Body of pancreas (tissue), 4 donors: Measurements from ENCODE around the gene UQCRC1. TPM values are rescaled to one million over a fixed set of nuclear protein-coding genes. Genes with fewer than 3 reads are reported as not detected.
A peak's percentile ranks its signal among the peaks of the same experiment; 100 is the strongest.

Source experiments
- ATAC-seq: fragments of 150-250 bp; one replicate; pipeline ENCODE4 v1.9.1; 2016
- DNase-seq, 4 donors: peaks; one replicate each; pipeline ENCODE4 v3.0.0-alpha.2; 2019
- H3K27ac ChIP-seq, 4 donors: fragments of 200-600 bp; sonication (generic); 1 replicate in 3 of 4; 2 replicates in 1 of 4; pipeline versions ENCODE4 v1.5.1 to v1.6.1; 2016 to 2019; ENCODE audit warnings: mild to moderate bottlenecking in 1 of 4, mixed read lengths in 1 of 4, moderate library complexity in 1 of 4
- H3K27me3 ChIP-seq, 2 donors: fragments of 200-600 bp; sonication (generic); one replicate each; pipeline ENCODE4 v1.6.0; 2016; ENCODE audit warnings: mild to moderate bottlenecking in 1 of 2
- H3K36me3 ChIP-seq, 2 donors: fragments of 200-600 bp; sonication (generic); replicated peaks in 1 of 2; 2 replicates each; pipeline ENCODE4 v1.5.1; 2016; ENCODE audit warnings: low read depth in 2 of 2; ENCODE audit not compliant: insufficient read depth in 1 of 2
- H3K4me1 ChIP-seq: fragments of 200-600 bp; sonication (generic); one replicate; pipeline ENCODE4 v1.6.0; 2016
- H3K4me3 ChIP-seq, 2 donors: fragments of 200-600 bp; sonication (generic); 1 replicate in 1 of 2; 2 replicates in 1 of 2; pipeline ENCODE4 v1.5.1; 2016 to 2019
- H3K9me3 ChIP-seq, 3 donors: fragments of 200-600 bp; sonication (generic); 1 replicate in 2 of 3; 2 replicates in 1 of 3; pipeline ENCODE4 v1.5.1; 2016
- CTCF ChIP-seq, 7 experiments: fragments of 450-650 bp in 4 of 7; fragments of 200-600 bp in 3 of 7; sonication (generic) in 3 of 7; IDR thresholded peaks; one replicate each; pipeline ENCODE4 v1.5.1; 2016 to 2019; ENCODE audit warnings: antibody characterized with exemption in 7 of 7
- POLR2A ChIP-seq, 3 donors: fragments of 450-650 bp; IDR thresholded peaks; one replicate each; pipeline ENCODE4 v1.6.1; 2016; ENCODE audit warnings: antibody characterized with exemption in 3 of 3, mild to moderate bottlenecking in 2 of 3
- WGBS, 2 donors: methylation state at CpG; one replicate each; pipeline ENCODE4 v1.1.5; 2017; 5-methylcytosine and 5-hydroxymethylcytosine counted together
- intact Hi-C: fragments of 100-400 bp; cut with DNase I; formaldehyde crosslinking; loops from one replicate; pipeline ENCODE4 v1.15.1; 2023
- total RNA-seq, 2 donors: library from RNA; depleted of rRNA; stranded (reverse); fragments of >200 nt; gene quantifications; one replicate each; pipeline ENCODE4 v1.1.0, GENCODE V29; 2016

UQCRC1 gene
- total RNA-seq, 2 donors from 2014 or later = 92.9 to 161 TPM

DNA sequence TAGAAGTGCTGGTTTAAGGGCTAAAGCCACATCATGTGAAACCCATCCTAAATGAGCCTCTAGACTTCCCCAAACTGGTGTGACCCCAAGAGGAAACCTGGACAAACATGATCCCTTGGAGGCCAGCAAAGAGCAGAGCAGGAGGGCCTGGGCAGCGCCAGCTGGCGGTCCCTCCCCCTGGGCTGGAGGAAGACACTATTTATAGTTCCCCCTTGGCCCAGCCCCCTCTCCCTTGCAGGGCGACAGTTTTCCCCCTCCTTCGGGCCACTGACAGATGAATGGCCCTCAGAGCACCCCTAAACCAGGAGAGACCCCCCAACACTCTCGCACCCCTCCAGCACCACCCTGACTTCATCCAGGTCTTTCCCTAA is 48.8 kb downstream of the UQCRC1 start:
- DNase-seq = peak in 1 of 4 donors; percentile 29
- intact Hi-C loops = loop anchor here (5.0 kb wide), 1 partner anchor 98 kb away; no protein-coding TSS in a partner anchor

GRCh38 chr3:48558493-48559134 is 50.8 kb downstream of the UQCRC1 start:
- intact Hi-C loops = no loop called here
- TF ChIP-seq POLR2A (IDR thresholded peaks at IDR 0.05) (no peak), CTCF (IDR thresholded peaks at IDR 0.05) (no peak)

More for the DNA sequence above, 48.8 kb downstream of the UQCRC1 start:
- no peaks in the 10 kb centered on the region for H3K36me3 ChIP-seq
- H3K27ac ChIP-seq = peak overlapping the region in 2 of 4 donors; percentile 14 to 46
- no peaks in the 10 kb centered on the region for H3K9me3 ChIP-seq
- WGBS, 2 donors = 35 to 37% methylated on average over 5 of the region's 5 CpGs
- no peak overlapping the region for H3K4me3 ChIP-seq
- ATAC-seq = no peak
- H3K4me1 ChIP-seq = peaks cover 24% of the 10 kb centered on the region
- TF ChIP-seq CTCF (IDR thresholded peaks at IDR 0.05) (no peak), POLR2A (IDR thresholded peaks at IDR 0.05) (no peak)
- no peaks in the 10 kb centered on the region for H3K27me3 ChIP-seq

DNA sequence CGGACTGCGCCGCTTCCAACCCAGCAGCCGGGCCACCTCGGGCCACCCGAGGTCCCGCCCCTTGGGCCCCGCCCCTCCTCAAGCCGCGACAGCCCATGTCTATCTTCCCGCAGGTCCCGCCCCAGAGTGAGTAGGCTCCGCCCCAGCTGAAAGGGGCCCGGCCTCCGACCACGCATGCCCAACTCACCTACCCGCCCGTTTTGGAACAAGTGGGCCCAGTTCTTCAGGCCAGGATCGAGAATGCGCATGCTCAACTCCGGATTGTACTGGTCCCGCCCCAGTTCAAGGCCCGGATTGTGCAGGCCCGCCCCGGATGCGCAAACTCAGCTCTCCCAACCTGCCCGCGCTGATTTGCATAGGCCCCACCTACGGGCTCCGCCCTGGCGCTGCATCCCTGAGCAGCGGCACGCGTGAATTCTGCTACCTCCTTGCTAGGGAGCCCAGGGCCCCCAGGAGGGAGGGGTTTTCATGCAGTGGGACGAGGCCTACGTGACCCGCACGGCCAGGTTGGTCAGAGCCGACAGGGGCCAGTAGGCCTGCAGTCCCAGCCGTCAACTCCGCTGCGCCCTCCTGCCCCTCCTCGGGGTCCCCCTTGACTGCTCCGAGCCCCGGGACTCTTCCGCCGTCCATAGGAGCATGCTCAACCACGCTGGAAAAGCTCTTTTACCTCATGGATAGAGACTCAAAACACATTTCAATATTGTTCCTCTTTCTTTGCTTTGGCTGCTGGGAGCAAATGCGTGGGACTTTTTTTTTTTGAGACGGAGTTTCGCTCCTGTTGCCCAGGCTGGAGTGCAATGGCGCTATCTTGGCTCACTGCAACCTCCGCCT is 52.4 kb downstream of the UQCRC1 start, which contains the start of gene PFKFB4:
Gene PFKFB4 (minus strand): TSS at position 8 of the 831 bp plus-strand sequence. CDS start 26 bp downstream, outside the sequence.
- no peaks in the 10 kb centered on the region for H3K36me3 ChIP-seq
- H3K27ac ChIP-seq = peak within 1 kb of the TSS; percentile 53 to 93 (median 76)
- H3K27me3 ChIP-seq = no peaks in the 10 kb centered on the region
- peaks cover 59% of the 10 kb centered on the region for H3K4me1 ChIP-seq
- ATAC-seq = peak; percentile 90
- H3K9me3 ChIP-seq = no peaks in the 10 kb centered on the region
- intact Hi-C loops = no loop called here
- TF ChIP-seq CTCF (IDR thresholded peaks at IDR 0.05) (peak in 2 of 7 experiments; percentile 18 to 32), POLR2A (IDR thresholded peaks at IDR 0.05) (no peak)
- H3K4me3 ChIP-seq = peak within 1 kb of the TSS; percentile 38 to 95
- 1% methylated on average over 28 to 42 of the region's 53 CpGs for WGBS, 2 donors
- DNase-seq = peak; percentile 100

More at GRCh38 chr3:48558493-48559134, 50.8 kb downstream of the UQCRC1 start:
- DNase-seq (peak in 1 of 4 donors; percentile 72), ATAC-seq (no peak)
- Histone ChIP-seq H3K9me3 (no peaks in the 10 kb centered on the region), H3K4me3 (no peak overlapping the region), H3K36me3 (no peaks in the 10 kb centered on the region), H3K27ac (peak overlapping the region in 2 of 4 donors; percentile 4 to 75), H3K4me1 (peaks cover 44% of the 10 kb centered on the region), H3K27me3 (no peaks in the 10 kb centered on the region)
- WGBS, 2 donors = 45 to 55% methylated on average over 6 of the region's 6 CpGs

DNA sequence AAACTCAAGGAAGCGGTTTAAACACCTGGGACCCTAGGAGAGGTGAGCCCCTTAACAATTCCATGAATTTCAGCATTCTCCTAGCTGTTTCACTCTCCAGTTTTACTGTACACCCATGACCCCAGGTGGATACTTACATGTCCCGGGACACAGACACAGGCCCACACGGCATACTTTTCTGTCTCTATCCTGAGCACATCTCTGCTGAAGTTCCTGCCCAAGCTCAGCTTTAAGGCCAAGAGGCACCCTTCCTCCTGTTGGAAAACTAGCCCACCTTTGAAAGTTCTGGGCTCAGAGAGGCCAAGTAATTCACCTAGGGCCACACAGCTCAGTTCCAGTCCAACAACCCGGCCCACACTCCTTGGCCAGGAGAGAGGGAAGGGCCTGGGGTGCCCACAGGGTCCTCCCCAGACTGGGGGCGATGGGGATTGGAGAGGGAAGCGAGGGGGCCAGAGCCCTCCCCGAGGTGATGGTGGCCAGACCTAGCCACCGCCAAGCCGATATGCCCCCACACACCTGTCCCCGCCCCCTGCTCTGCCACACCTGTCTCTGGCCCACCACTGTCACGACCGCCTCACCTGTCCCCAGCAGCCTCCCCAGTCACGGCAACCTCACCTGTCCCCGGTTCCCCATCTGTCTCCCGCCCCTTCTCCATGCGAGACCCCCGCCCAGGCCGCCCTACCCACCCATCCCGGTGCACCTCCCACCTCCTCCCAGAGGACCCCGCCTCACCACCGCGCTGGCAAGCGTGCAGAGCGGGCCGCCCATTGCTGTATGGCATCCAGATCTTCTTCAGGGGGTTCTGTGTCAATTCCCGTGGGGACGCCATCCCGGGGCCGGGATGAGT is 53.3 kb downstream of the UQCRC1 start:
- intact Hi-C loops = no loop called here
- WGBS, 2 donors = 10 to 13% methylated on average over 14 to 23 of the region's 29 CpGs
- H3K4me1 ChIP-seq = peaks cover 67% of the 10 kb centered on the region

More for the DNA sequence above, 53.3 kb downstream of the UQCRC1 start:
- ATAC-seq (no peak), DNase-seq (peak in 1 of 4 donors; percentile 31)
- no peaks in the 10 kb centered on the region for H3K9me3 ChIP-seq
- peak overlapping the region; percentile 38 to 95 for H3K4me3 ChIP-seq
- H3K36me3 ChIP-seq = no peaks in the 10 kb centered on the region
- peak overlapping the region; percentile 53 to 93 (median 76) for H3K27ac ChIP-seq
- H3K27me3 ChIP-seq = no peaks in the 10 kb centered on the region
- TF ChIP-seq CTCF (IDR thresholded peaks at IDR 0.05) (no peak), POLR2A (IDR thresholded peaks at IDR 0.05) (peak in 2 of 3 donors; percentile 58 to 65)
